Hepatocyte (in vitro differentiated cells): Measurements from ENCODE around the gene DIAPH3.

ENCODE experiments used
- EZH2 ChIP-seq: fragments of 200-600 bp; sonication (generic); IDR thresholded peaks from 2 replicates; pipeline ENCODE4 v1.6.1; 2016; ENCODE audit warnings: antibody characterized with exemption, mild to moderate bottlenecking, borderline replicate concordance
- EZH2phosphoT487 ChIP-seq: fragments of 200-600 bp; sonication (generic); IDR thresholded peaks from one replicate; pipeline ENCODE4 v1.6.1; 2018; ENCODE audit warnings: antibody characterized with exemption, mild to moderate bottlenecking, low read depth, moderate library complexity; ENCODE audit not compliant: unreplicated experiment, severe bottlenecking
- TF ChIP-seq, protein P1 (sequence below): fragments of 200-600 bp; sonication (generic); IDR thresholded peaks from 2 replicates; pipeline ENCODE4 v1.5.1; 2016; ENCODE audit warnings: antibody characterized with exemption, mild to moderate bottlenecking; ENCODE audit not compliant: poor library complexity

DNA sequence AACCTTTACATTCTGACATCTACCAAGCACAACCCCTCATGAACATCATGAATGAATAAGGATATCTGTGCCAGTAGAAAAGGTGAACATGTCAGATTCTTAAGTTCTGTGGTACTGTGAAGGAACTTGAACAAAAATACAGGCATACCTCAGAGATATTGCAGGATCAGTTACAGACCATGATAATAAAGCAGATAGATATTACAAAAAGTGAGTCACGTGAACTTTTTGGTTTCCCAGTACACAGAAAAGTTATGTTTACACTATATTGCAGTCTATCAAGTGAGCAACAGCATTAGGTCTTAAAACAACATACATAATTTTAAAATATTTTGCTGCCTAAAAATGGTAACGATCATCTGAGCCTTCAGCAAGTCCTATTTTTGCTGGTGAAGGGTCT, 101.2 kb downstream of the DIAPH3 start:
- TF ChIP-seq EZH2phosphoT487 (no peak), EZH2 (no peak)
- TF ChIP-seq, protein P1, sequence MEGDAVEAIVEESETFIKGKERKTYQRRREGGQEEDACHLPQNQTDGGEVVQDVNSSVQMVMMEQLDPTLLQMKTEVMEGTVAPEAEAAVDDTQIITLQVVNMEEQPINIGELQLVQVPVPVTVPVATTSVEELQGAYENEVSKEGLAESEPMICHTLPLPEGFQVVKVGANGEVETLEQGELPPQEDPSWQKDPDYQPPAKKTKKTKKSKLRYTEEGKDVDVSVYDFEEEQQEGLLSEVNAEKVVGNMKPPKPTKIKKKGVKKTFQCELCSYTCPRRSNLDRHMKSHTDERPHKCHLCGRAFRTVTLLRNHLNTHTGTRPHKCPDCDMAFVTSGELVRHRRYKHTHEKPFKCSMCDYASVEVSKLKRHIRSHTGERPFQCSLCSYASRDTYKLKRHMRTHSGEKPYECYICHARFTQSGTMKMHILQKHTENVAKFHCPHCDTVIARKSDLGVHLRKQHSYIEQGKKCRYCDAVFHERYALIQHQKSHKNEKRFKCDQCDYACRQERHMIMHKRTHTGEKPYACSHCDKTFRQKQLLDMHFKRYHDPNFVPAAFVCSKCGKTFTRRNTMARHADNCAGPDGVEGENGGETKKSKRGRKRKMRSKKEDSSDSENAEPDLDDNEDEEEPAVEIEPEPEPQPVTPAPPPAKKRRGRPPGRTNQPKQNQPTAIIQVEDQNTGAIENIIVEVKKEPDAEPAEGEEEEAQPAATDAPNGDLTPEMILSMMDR = no peak
